K562 (cell line): ENCODE measurements around the gene SCNN1A. TPM values are rescaled to one million over a fixed set of nuclear protein-coding genes. Genes with fewer than 3 reads are reported as not detected.

Experiments used
- CEBPB ChIP-seq: fragments of 450-650 bp; IDR thresholded peaks from 2 replicates; pipeline ENCODE4 v1.6.1; 2016; ENCODE audit warnings: missing genetic modification characterization, missing compliant biosample characterization
- CREM ChIP-seq: IDR thresholded peaks from 2 replicates; pipeline ENCODE4 v1.6.1; 2014; ENCODE audit warnings: antibody characterized with exemption, low read depth
- EGR1 ChIP-seq: fragments of 450-650 bp; conservative IDR thresholded peaks from 2 replicates; pipeline ENCODE4 v1.6.1; 2017; ENCODE audit warnings: mild to moderate bottlenecking
- FOXP1 ChIP-seq: sonication (generic); formaldehyde crosslinking; IDR thresholded peaks from 2 replicates; pipeline ENCODE4 v1.8.0; 2022; ENCODE audit warnings: mild to moderate bottlenecking, missing genetic modification reagents
- GABPB2 ChIP-seq: fragments of 250-450 bp; sonication (Bioruptor Pico); conservative IDR thresholded peaks from 2 replicates; pipeline ENCODE4 v1.5.1; 2021; ENCODE audit warnings: mild to moderate bottlenecking
- POLR2B ChIP-seq: fragments of 450-650 bp; IDR thresholded peaks from 2 replicates; pipeline ENCODE4 v1.6.1; 2018; ENCODE audit warnings: low read depth; ENCODE audit not compliant: partially characterized antibody
- PPARD ChIP-seq: fragments of 250-450 bp; sonication (Bioruptor Pico); IDR thresholded peaks from 2 replicates; pipeline ENCODE4 v1.8.0; 2022; ENCODE audit warnings: inconsistent platforms, mild to moderate bottlenecking, moderate library complexity
- U2AF1 ChIP-seq: fragments of 200-400 bp; formaldehyde crosslinking; optimal IDR thresholded peaks from 2 replicates; pipeline ENCODE3; 2017; ENCODE audit warnings: mild to moderate bottlenecking, low read depth, low read length, moderate library complexity
- USF1 ChIP-seq: sonication (generic); formaldehyde crosslinking; IDR thresholded peaks from 2 replicates; pipeline ENCODE4 v1.9.0; 2022; ENCODE audit warnings: mild to moderate bottlenecking, missing genetic modification reagents
- XRCC4 ChIP-seq: IDR thresholded peaks from one replicate; pipeline ENCODE4 v1.6.1; 2011; ENCODE audit not compliant: insufficient read depth, insufficient read length; ENCODE audit errors: extremely low read depth
- ZC3H4 ChIP-seq: sonication (generic); formaldehyde crosslinking; IDR thresholded peaks from 2 replicates; pipeline ENCODE4 v1.9.0; 2021; ENCODE audit warnings: missing genetic modification reagents, borderline replicate concordance
- ZC3H8 ChIP-seq: fragments of 450-650 bp; IDR thresholded peaks from 2 replicates; pipeline ENCODE4 v1.6.1; 2017
- ZNF217 ChIP-seq: sonication (generic); formaldehyde crosslinking; IDR thresholded peaks from 2 replicates; pipeline ENCODE4 v1.8.0; 2022; ENCODE audit warnings: mild to moderate bottlenecking, missing genetic modification reagents
- ZNF232 ChIP-seq: sonication (generic); formaldehyde crosslinking; IDR thresholded peaks from 2 replicates; pipeline ENCODE4 v1.8.0; 2022; ENCODE audit warnings: mild to moderate bottlenecking, missing genetic modification reagents
- ZNF431 ChIP-seq: sonication (generic); formaldehyde crosslinking; IDR thresholded peaks from 2 replicates; pipeline ENCODE4 v1.8.0; 2022; ENCODE audit warnings: mild to moderate bottlenecking, missing genetic modification reagents
- ZNF511 ChIP-seq: sonication (generic); formaldehyde crosslinking; IDR thresholded peaks from 2 replicates; pipeline ENCODE4 v1.8.0; 2022; ENCODE audit warnings: mild to moderate bottlenecking, missing genetic modification reagents
- ZNF592 ChIP-seq: fragments of 450-650 bp; IDR thresholded peaks from 2 replicates; pipeline ENCODE4 v1.6.1; 2017; ENCODE audit warnings: antibody characterized with exemption, mild to moderate bottlenecking
- polyA plus RNA-seq, 8 experiments: library from polyadenylated mRNA; depleted of rRNA in 4 of 8; stranded (reverse) in 5 of 8; unstranded in 3 of 8; fragments of >200 nt; fragmentation: Nextera tagmentation in 2 of 8; fragmentation: Illumina TruSeq in 1 of 8; extraction: Ambion mirVana in 2 of 8; extraction: Trizol in 1 of 8; gene quantifications; 2 replicates each; pipeline versions ENCODE4 v1.2.1 to v1.2.3, GENCODE V29; 2011 to 2014; ENCODE audit warnings: inconsistent platforms in 1 of 8, missing spikeins in 1 of 8
- total RNA-seq, 7 experiments: library from RNA; depleted of rRNA in 6 of 7; stranded (reverse); fragments of >200 nt in 6 of 7; fragmentation: Illumina TruSeq in 2 of 7; extraction: Trizol in 2 of 7; gene quantifications; 2 replicates each; pipeline versions ENCODE4 v1.2.1 to v1.2.3, GENCODE V29; 2011 to 2021; ENCODE audit warnings: low replicate concordance in 1 of 7
- TF ChIP-seq, protein P1 (sequence below): sonication (generic); formaldehyde crosslinking; IDR thresholded peaks from 2 replicates; pipeline ENCODE4 v1.8.1; 2023; ENCODE audit warnings: mild to moderate bottlenecking, missing genetic modification reagents
- TF ChIP-seq, protein P2 (sequence below), 2 experiments: IDR thresholded peaks; 2 replicates each; pipeline ENCODE4 v1.6.1; 2011; ENCODE audit warnings: borderline replicate concordance in 1 of 2, control low read depth in 1 of 2, low read depth in 1 of 2, low read length in 1 of 2, mild to moderate bottlenecking in 1 of 2, mixed read lengths in 1 of 2, moderate library complexity in 1 of 2; ENCODE audit not compliant: insufficient read depth in 1 of 2, insufficient read length in 1 of 2, poor library complexity in 1 of 2, severe bottlenecking in 1 of 2; ENCODE audit errors: extremely low read depth in 1 of 2

The SCNN1A gene
- total and polyA plus RNA-seq, 9 of the 15 experiments (the other 6 are each of a cell fraction or from before 2014, with no cell fraction given) = 0.15 to 0.49 (median 0.32) TPM; not detected in 5

DNA sequence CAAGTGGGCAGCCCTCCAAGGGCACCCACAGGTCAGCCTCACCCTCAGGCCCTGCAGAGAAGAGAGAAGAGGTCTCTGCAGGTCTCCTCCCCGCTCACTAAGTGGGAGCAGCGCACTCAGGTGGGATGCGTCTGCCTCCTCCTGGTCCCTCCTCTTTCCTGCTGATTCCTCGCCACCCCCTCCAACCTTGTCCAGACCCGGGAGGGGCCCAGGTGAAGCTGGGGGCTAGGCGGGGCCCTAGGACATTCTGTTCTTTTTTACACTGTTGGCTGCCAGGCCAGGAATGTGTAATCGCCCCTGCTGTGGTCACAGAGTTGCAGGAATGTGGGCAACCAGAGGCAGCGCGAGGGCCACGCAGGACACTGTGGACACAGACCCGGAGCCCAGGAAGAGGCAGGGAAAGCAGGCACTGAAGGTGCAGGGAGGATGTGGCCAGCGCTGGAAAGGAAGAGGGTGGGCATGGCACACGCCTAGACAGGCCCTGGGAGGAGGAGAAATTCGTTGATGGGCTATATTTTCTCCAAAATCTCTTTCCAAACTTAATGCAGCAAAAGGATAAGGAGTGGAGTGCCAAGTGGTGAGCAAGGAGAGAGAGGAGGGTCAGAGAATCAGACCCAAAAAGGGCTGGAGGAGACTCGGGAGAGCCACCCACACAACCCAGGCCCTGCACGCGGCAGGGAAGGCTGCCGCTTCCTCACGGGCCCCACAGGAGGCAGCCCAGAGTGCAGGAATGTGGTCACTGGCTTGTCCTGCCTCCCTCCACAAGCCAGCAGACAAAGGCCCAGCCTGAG lies 911 bp upstream of the SCNN1A start (continued):
- TF ChIP-seq ZNF232 (0 out of 2 replicates have a peak, but pooled peaks have one; percentile 48), CEBPB (tag) (no peak), ZNF431 (CRISPR knock-in tag) (0 out of 2 replicates have a peak, but pooled peaks have one; percentile 22), ZC3H4 (CRISPR knock-in tag) (no peak), GABPB2 (CRISPR knock-in tag) (no peak), ZNF217 (no peak), USF1 (CRISPR knock-in tag) (peak; percentile 18; the same call in 1 of the 2 replicates), ZC3H8 (no peak), XRCC4 (no peak), CREM (0 out of 2 replicates have a peak, but pooled peaks have one; percentile 17), FOXP1 (peak; percentile 84; the same call in 1 of the 2 replicates), U2AF1 (no peak), PPARD (CRISPR knock-in tag) (no peak), EGR1 (peak; percentile 64), ZNF511 (CRISPR knock-in tag) (0 out of 2 replicates have a peak, but pooled peaks have one; percentile 41), POLR2B (no peak), ZNF592 (0 out of 2 replicates have a peak, but pooled peaks have one; percentile 13)
- TF ChIP-seq, protein P1, sequence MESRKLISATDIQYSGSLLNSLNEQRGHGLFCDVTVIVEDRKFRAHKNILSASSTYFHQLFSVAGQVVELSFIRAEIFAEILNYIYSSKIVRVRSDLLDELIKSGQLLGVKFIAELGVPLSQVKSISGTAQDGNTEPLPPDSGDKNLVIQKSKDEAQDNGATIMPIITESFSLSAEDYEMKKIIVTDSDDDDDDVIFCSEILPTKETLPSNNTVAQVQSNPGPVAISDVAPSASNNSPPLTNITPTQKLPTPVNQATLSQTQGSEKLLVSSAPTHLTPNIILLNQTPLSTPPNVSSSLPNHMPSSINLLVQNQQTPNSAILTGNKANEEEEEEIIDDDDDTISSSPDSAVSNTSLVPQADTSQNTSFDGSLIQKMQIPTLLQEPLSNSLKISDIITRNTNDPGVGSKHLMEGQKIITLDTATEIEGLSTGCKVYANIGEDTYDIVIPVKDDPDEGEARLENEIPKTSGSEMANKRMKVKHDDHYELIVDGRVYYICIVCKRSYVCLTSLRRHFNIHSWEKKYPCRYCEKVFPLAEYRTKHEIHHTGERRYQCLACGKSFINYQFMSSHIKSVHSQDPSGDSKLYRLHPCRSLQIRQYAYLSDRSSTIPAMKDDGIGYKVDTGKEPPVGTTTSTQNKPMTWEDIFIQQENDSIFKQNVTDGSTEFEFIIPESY (CRISPR knock-in tag) = peak; percentile 53; the same call in 1 of the 2 replicates
- TF ChIP-seq, protein P2, sequence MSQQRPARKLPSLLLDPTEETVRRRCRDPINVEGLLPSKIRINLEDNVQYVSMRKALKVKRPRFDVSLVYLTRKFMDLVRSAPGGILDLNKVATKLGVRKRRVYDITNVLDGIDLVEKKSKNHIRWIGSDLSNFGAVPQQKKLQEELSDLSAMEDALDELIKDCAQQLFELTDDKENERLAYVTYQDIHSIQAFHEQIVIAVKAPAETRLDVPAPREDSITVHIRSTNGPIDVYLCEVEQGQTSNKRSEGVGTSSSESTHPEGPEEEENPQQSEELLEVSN (IDR thresholded peaks at IDR 0.05; ENCODE audit: borderline replicate concordance in 1 of 2, extremely low read depth in 1 of 2, insufficient read depth in 1 of 2, insufficient read length in 1 of 2, low read depth in 1 of 2, low read length in 1 of 2, poor library complexity in 1 of 2, severe bottlenecking in 1 of 2) = peak; percentile 26 to 74
